GM19324 (cell line): ENCODE measurements around the gene BRINP3.
"Not testable (repeated sequence)": the region's sequence is repeated elsewhere in the genome, so short reads cannot be mapped to it uniquely, and the experiment has no call there.

ENCODE experiments used
- ATAC-seq: cut with Tn5 transposase; IDR thresholded peaks from one replicate; pipeline ENCODE4 v1.9.1; 2021; ENCODE audit warnings: mild to moderate bottlenecking, moderate library complexity; ENCODE audit not compliant: unreplicated experiment, low FRiP score

BRINP3 gene

DNA sequence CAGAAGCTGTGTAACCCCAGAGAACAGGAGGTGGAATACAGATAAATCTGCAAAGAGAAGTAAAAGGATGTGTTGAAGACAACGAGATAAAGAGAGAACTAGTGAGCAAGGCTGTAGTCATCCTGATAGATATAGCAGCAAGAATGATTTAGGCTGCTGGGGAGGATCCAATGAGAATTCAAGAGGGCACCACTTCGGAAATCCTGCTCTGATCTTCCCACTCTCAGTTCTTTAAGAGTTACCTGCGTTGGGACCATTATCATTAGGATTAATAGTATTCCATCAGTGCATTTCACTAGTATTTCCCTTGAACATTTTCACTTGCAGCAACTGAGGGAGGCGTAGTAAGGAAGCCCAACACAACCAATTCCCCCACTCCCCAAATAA is at the start of gene BRINP3:
Gene BRINP3, minus strand, starts transcription at position 103 of the 387 bp plus-strand sequence.
- no peak for ATAC-seq

DNA sequence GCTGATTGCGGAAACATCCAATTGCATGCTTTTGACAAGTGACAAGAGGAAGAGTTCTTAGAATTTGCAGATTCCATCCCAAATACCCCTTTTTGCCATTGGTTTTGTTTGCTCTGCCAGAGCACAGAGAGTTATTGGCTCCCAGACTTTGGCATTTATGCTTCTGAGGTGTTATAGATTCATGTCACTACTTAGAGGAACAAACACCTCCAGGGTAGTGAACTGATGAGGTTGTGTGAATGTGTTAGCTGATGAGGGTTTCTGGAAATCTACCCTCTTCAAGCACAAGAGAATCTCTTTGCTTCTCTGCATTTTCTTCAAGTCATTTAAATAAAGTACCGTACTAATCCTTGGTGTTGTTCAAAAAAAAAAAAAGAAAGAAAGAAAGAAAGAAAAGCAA is 33.9 kb upstream of the BRINP3 start:
- no peak for ATAC-seq

DNA sequence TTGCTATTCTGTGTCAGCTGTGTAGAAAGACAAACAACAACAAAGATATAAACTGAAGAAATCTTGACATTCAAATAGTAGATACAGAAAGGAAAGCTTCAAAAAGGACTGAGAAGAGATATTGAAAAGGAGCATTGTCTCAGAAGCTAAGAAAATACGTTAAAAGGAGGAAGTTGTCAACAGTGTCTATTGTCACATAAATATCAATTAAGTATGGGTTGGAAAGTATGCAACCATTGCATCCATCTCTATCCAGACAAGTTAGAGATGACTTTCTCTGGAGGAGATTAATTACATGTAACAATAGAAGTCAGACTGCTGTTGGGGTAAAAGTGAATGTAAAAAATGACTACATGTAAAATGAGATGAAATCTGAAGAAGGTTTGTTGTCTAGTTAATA is 29.7 kb upstream of the BRINP3 start:
- no peak for ATAC-seq

DNA sequence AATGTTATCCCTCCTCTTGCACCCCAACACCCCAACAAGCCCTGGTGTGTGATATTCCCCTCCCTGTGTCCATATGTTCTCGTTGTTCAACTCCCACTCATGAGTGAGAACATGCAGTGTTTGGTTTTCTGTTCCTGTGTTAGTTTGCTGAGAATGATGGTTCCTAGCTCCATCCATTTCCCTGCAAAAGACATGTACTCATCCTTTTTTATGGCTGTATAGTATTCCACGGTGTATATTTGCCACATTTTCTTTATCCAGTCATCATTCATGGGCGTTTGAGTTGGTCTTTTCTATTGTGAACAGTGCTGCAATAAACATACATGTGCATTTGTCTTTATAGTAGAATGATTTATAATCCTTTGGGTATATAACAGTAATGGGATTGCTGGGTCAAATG is 26.9 kb upstream of the BRINP3 start:
- not testable (repeated sequence) for ATAC-seq

DNA sequence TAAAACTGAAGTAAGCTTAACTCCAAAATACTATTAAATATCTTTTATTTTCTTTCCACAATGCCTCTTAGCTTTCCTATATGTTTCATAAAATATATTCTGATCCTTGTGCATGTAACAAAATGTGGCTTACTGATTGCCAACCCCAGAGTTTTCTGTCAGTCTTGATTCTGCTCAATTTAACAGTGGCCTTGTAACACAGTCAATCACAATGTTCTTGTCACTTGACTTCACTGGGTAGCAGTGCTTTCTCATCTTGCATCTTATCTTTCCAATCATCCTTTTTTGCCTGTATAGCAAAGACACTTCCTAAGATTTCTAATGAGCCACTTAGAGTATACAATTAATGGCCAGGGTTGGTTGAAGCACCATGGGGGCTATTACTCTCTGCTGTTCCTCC is 19.9 kb upstream of the BRINP3 start:
- ATAC-seq: no peak

DNA sequence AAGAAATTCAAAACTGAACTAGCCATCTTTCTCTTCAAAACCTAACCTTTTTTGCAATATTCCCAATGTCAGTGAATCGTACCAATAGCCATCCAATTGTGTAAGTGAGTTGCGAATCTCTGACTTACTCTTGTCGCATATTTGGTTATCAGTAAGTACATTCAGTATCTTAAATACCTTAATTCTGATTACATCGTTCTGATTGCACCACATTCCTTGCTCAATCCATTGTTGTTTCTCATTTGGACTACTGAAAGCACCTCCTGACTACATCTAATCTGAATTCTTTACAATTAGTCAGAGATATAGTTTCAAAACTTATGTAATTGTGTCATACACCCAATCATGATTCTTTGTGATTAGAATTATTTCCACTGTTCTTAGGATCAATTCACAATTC is 16.8 kb upstream of the BRINP3 start:
- ATAC-seq: no peak

DNA sequence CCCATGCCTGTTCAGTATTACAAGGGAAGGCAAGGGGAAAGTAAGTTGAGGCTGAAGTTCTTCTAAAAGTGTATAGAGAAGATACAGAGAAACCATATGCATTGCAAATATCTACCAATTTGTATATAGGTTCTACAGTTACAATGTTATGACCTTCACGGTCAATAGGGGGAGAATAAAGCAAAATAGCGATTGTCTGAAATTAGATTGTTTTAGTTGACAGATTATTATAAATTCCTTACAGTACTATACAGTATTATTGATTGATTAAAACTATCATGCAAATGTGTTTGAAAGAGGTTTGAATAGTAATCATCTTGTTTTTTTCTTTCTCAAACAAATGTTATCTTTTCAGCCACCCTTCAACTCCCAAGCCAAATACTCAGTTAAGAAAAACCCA is 13.7 kb upstream of the BRINP3 start:
- no peak for ATAC-seq

DNA sequence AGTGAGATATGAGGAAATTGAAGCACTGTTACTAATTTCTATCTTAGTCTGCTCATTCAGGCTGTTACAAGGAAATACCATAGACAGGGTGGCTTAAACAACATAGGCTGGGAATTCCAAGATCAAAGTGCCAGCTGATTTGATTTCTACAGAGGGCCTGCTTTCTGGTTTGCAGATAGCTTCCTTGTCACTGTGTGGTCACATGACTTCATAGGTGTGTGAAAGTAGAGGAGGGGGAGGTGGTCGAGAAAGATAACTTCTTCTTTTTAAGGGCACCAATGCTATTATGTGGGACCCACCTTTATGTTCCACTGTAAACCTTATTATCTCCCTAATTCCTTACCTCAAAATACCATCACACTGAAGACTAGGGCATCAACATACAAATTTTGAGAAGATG is 6.4 kb upstream of the BRINP3 start:
- ATAC-seq: no peak

DNA sequence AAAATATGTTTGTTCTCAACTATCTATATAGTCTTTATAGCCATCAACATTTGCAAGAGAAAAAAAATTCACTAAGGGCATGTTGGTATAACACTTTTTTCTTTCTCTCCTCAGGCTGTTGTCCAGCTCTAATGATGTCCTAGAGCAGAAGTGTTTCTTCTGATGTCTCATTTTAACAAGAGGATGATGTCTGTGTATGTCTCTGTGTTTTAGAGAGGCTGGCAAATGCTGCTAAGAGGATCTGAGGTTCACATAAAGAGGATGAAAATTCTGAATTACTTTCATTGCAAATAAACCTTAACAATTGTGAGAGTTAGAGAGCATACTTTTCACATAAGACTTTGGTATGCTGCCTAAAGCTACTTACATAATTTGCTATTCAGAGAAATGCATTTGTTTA is 2.6 kb upstream of the BRINP3 start:
- ATAC-seq: no peak

DNA sequence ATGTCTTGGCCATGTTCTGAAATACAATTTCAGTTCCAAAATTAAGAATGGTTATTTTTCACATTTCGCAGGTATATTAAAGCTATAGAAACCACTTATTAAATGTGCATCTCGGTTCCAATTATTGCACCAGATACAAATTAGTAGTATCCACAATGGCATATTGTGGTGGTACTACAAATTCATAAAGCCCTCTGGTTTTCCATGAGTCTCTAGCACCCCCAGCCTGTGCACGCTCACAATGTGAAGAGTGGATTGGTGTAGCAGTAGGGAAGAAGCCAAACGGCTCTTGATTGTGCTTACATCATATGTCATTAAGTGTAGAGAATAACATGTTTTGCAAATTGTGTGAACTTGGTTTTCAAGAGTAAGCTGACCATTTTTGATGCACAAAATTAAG is 1.9 kb upstream of the BRINP3 start:
- ATAC-seq: no peak

DNA sequence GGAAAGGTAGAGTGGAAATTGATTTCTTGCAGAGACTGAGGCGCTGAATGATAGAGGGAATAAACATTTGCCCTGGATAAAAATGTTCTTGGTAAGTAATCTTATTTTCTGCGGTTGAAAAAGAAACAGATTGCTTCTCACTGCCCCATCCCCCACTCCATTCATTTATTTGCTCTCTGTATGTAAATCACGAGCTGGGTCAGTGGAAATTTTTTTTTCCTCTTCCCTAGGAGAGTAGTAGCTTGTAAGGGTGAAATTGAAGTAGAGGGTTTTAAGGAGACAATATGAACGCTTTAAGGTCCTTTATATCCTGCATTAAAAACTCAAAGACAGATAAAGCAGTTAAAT is 1.4 kb upstream of the BRINP3 start:
- no peak for ATAC-seq

DNA sequence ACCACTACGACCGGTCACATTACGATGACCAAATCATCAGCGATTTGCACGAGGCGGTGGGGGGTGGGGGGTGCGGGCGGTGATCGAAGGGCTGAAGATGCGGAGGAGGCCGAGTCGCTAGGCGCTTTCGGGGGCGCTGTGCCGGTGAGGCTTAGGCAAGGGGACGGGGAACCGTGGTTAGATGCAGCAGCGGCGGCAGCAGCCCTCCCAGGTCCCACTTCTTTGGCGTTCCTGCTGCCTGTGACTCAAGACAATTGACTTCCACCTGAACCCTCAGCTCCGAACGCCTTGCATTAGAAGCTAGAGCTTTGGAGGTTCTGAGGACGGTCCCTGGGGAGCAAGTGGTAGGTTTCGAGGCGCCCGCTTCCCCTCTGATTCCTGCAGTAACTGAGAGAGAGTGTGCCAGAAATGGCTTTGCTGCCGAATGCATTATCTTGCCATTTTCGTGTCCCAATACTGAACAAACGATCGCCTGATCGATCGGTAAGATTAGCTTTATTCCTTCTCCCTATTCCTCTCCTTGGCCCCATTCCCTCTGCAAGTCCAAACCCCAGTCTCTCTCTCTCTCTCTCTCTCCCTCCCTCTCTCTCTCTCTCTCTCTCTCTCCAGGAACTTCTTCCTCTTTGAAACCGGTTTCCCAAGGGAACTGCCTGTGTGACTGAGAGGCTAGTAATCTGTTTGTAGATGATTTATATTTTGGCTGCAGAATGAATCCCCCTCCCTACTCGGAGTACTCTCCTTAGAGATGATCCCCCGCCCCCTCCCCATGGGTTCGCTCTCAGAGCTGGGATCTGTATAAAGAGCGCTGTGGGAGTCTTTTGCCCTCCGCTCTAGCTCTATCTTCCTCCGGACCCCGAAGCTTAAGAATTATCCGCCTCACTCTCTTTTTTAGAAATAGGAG is 735 bp upstream of the BRINP3 start:
- no peak for ATAC-seq

DNA sequence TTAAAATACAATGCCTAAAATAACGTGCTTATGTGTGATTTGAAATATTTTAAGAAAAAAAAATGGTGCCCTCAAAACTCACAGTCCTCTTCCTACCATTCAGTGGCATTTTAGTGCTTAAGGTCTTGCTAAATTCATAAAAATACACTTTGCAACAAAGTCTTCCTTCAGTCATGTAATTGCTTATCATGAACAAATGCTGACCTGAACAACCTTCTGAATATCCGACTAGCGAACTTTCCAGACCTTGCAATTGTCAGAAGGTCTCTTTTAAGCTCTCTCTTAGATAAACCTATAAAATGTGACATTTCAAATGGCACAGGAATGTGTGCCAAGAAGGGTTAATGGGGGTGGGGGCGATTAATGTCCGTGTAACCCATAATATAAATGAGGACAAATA is 858 bp downstream of the BRINP3 start:
- ATAC-seq: no peak

DNA sequence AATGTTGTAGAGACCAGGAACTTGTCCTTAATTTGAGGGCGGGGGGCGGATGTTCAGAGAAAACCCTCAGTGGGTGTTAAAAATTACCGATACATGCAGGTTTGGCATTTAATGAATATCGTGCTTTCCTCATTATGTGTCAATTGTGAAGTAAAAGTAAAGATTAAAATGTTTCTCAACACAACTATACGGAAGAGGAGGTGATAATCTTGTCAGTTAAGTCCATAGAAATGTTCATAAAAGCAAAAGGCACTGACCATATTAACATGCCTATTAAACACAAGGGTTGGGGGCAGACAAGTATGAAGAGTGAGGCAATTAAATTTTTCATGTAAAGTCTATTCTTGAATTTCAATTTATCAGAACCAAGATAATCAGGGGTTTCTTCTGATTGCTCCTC is 1.3 kb downstream of the BRINP3 start:
- ATAC-seq: no peak

DNA sequence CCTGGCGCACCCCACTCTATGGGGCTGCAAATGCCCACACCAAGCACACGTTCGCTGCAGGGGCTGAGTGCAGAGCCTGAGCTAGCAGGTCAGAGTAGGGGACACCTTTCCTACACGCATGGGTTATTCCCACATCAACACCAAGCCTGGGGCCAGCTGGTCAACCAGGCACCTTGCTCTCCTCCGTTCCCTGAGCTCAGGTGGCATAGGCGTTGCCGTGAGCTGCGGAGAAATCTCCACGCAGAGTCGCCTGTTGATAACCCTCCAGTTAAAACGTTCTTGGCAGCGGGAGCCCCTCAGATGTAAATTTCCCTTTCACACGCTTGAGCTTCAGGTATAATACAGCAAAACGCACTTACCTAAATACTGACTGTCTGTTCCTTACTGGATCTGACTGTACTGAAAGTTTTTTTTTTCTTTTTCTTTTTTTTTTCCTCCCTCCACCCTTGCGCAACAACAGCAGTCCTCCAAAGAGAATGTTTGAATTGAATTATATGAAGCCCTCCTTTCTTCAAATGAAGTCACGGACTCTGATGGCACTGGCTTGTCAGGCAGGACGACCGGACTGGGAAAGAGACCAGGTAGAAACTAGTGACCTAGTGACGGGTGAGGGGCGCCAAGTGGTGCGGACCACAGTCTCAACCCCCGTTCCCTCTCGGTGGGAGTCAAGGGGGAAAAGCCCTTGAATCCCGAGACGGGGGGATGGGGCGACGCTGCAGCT is 2.1 kb downstream of the BRINP3 start:
- no peak for ATAC-seq

DNA sequence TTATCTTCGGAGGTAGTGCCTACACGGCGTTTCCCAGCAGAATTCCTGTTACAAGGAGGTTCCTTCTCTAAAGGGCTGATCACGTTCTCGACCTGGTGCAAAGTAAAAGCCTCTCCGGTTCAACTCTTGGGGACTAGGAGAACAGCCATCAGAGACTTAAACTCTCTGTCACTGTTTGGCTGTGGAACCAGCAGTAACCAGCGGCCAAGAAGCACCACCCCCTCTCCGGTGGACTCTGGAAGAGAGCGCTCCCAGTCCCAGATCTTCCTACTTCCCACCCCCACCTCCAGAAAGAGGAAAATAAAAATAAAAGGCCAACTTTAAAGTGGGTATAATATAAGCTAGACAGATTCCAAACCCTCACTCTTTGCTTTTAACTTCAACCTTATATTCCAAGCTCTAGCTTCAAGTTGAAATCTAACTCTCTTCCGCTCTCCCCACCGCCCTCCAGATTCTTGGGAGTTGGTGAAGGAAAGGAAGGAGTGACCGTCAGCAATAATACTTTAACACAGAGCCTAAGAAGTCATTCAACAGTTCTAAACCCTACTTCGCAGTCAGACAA is 2.9 kb downstream of the BRINP3 start:
- no peak for ATAC-seq

DNA sequence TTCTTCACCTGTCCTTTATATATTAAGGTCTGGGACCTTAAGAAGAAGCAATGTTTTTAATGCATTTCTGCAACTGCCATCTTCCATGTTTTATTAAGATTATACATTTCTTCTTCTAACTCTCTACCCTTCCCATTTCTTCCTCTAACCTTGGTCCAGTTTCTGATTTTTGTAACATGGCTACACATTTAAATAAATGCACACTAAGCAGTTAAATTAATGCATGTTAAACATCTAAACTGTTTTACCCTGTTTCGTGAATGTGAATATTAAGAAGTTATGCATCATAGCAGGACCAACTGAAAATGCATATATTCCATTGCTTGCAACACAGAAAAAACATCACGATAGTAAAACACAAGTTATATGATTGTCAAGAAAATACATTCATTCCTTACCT is 3.7 kb downstream of the BRINP3 start:
- no peak for ATAC-seq

DNA sequence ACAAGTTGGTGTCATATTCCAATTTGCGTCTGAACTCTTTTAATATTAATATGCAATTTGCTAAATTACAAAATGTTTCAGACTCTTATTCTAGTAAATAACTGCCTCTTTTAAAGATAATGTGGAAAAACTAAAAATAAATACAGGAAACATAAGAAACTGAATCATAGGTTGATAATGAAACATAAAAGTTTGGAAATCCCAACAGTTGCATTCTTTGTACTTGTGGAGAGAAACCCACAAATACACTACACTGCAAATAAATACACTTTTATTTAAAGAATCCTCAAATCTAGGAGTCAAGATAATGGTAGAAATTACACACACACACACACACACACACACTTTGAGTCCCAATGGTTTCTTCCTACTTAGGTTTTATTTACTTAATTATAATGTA is 5.2 kb downstream of the BRINP3 start:
- ATAC-seq: no peak

DNA sequence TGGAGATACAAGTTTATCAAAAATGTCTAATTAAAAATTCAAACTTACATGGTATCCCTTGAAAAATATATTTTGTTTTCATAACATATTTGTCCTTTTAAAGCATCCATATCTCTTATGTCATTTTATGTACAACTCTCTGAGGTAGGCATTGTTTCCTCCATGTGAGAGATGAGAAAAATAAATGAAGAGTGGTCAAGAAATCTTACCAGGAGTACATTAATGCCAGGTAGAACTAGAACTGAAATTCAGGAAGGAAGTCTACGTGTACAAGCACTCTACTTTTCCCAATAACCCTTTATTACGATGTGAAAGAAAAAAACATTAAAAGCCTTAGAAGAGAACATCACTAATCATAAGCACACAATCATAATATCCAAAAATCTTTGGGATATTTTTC is 5.6 kb downstream of the BRINP3 start:
- ATAC-seq: no peak

DNA sequence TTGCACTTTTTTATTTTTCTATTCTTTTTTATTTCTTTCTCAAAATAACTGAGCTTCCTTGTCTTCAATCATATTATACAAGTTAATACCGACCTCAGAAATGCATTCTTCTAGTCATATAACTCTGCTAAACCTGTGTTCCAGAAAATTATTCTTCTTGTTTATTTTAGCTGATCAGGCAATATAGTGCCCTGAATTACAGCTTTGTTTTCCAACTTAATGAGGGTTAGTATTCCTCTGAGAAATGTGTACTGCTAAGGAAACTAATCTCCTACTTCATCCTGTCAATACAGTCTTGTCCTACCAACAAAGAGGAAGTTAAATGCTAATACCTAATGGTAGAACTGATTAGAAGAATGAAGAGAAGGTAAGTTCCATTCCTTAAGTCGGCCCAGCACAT is 13.0 kb downstream of the BRINP3 start:
- ATAC-seq: no peak

DNA sequence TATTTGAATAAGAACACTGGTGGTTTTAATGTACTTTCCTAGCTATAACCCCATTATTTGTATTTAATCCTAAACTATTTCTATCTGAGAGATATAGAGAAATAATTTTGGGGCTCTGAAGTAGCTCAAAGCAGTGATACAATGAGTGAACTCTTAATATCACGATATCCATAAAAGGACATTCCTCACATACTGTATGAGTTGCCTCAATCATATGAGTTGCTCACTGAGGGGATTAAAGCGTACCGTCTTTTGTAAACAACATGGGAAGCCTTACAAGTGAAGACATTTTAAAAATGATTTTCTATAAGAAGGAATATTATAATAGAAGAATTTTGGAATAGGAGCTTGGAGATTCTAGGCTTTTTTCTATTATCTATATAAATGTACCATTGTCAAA is 21.5 kb downstream of the BRINP3 start:
- no peak for ATAC-seq

DNA sequence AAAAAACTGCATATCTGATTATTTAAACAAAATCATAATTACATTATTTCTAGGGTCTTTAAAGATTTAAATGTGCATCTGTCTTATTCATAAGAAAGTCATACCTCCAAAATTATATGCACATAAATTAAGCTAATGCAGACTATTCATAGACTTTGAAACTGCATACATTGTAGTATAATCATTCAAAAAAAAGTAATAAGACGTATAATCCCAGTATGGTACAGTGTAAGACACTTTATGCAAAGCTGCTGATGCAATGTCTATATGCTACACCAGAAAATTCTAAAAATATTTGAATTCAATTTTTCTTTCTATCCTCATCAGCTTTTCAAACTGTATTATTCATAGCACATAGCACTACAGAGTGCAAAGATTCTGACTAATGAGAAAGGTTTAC is 22.0 kb downstream of the BRINP3 start:
- ATAC-seq: no peak
